ENCODE data around the gene RBPJ. TPM values are rescaled to one million over a fixed set of nuclear protein-coding genes. Genes with fewer than 3 reads are reported as not detected.

RBPJ gene
- total and polyA plus RNA-seq, 2 of the 8 experiments (the other 6 are each of a cell fraction or from before 2014, with no cell fraction given) = 65.5 to 217 TPM

DNA sequence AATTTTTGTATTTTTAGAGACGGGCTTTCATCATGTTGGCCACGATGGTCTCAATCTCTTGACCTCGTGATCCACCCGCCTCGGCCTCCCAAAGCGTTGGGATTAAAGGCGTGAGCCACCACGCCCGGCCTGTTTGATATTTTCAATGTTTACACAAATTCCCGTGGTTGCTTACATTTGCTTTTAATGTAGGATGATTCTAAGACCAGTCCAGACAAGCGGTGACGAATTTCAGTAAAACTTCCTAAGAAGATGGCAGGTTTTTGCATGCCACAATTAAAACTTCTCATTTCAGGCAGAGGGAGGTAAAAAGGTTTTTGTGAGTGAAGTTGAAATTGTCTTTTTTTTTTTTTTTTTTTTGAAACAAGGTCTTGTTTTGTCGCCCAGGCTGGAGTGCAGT is 41.4 kb upstream of the RBPJ start:
- CTCF ChIA-PET (ENCODE audit: partially characterized antibody) = no interaction called here
- no peak for TF ChIP-seq FOSL1 (IDR thresholded peaks at IDR 0.05; ENCODE audit: insufficient read depth, low read depth, low read length)
- TF ChIP-seq, protein P1, sequence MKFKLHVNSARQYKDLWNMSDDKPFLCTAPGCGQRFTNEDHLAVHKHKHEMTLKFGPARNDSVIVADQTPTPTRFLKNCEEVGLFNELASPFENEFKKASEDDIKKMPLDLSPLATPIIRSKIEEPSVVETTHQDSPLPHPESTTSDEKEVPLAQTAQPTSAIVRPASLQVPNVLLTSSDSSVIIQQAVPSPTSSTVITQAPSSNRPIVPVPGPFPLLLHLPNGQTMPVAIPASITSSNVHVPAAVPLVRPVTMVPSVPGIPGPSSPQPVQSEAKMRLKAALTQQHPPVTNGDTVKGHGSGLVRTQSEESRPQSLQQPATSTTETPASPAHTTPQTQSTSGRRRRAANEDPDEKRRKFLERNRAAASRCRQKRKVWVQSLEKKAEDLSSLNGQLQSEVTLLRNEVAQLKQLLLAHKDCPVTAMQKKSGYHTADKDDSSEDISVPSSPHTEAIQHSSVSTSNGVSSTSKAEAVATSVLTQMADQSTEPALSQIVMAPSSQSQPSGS (IDR thresholded peaks at IDR 0.05; ENCODE audit: low read length) = no peak
- TF ChIP-seq CHD2 (IDR thresholded peaks at IDR 0.05; ENCODE audit: low read length) = no peak
- TF ChIP-seq JUND (IDR thresholded peaks at IDR 0.05; ENCODE audit: low read length) = no peak
- TF ChIP-seq RXRA (IDR thresholded peaks at IDR 0.05; ENCODE audit: insufficient read depth, low read depth, low read length) = no peak
- no peak for TF ChIP-seq SP1 (IDR thresholded peaks at IDR 0.05; ENCODE audit: low read depth, low read length)
- no peak for TF ChIP-seq KDM5A (IDR thresholded peaks at IDR 0.05; ENCODE audit: low read length)
- no peak for TF ChIP-seq MAFK (IDR thresholded peaks at IDR 0.05; ENCODE audit: low read depth, low read length)
- TF ChIP-seq SIRT6 (IDR thresholded peaks at IDR 0.05; ENCODE audit: low read length) = no peak
- TF ChIP-seq RNF2 (IDR thresholded peaks at IDR 0.05; ENCODE audit: borderline replicate concordance, low read depth, low read length, missing control alignments, poor library complexity, severe bottlenecking) = no peak

More for the DNA sequence above, 41.4 kb upstream of the RBPJ start:
- Histone ChIP-seq H2BK120ac (replicated peaks; ENCODE audit: low read depth, low read length) (no peak overlapping the region), H3K56ac (replicated peaks; ENCODE audit: insufficient read length, low read depth, low read length) (no peak overlapping the region), H3K36me3 (ENCODE audit: control insufficient read depth in 2 of 4, insufficient read depth in 4 of 4, low read length in 3 of 4) (no peaks in the 10 kb centered on the region), H3K9ac (replicated peaks in 1 of 4; ENCODE audit: extremely low read depth in 1 of 4, low read depth in 3 of 4, low read length in 3 of 4) (no peak overlapping the region), H3K18ac (ENCODE audit: extremely low read depth, low read length) (no peak overlapping the region), H4K5ac (ENCODE audit: insufficient read length, low read depth, low read length) (no peak overlapping the region), H2BK15ac (ENCODE audit: low read length) (no peak overlapping the region), H3K23ac (ENCODE audit: insufficient read length) (no peak overlapping the region), H4K20me1 (replicated peaks in 1 of 2; ENCODE audit: control insufficient read depth in 1 of 2, insufficient read depth in 2 of 2, low read length in 2 of 2) (no peaks in the 10 kb centered on the region), H2BK5ac (ENCODE audit: low read depth, low read length) (no peak overlapping the region), H3K23me2 (ENCODE audit: low read depth, low read length) (no peaks in the 10 kb centered on the region), H2AFZ (ENCODE audit: low read length) (no peak overlapping the region), H2AK5ac (ENCODE audit: low read depth, low read length) (no peak overlapping the region), H3K79me1 (ENCODE audit: low read depth, low read length) (no peaks in the 10 kb centered on the region), H3K4ac (replicated peaks; ENCODE audit: insufficient read length, low read depth, low read length) (no peak overlapping the region), H3K27me3 (replicated peaks in 1 of 4; ENCODE audit: control insufficient read depth in 3 of 4, extremely low read depth in 1 of 4, insufficient read depth in 3 of 4, low read length in 3 of 4) (no peaks in the 10 kb centered on the region), H3K9me3 (ENCODE audit: insufficient read depth in 2 of 2, low read depth in 1 of 2, low read length in 1 of 2) (no peaks in the 10 kb centered on the region), H3K14ac (ENCODE audit: insufficient read length) (no peak overlapping the region), H3K79me2 (ENCODE audit: control insufficient read depth in 1 of 2, insufficient read depth in 2 of 2, low read length in 2 of 2) (no peaks in the 10 kb centered on the region), H3K27ac (ENCODE audit: low read depth, low read length) (no peak overlapping the region), H3K4me1 (replicated peaks in 1 of 4; ENCODE audit: control insufficient read depth in 3 of 4, insufficient read depth in 4 of 4, low read length in 3 of 4) (peaks cover 0 to 4% (median 0%) of the 10 kb centered on the region in 4 experiments; a peak in 2 of 7 replicates), H2BK12ac (ENCODE audit: low read depth, low read length) (no peak overlapping the region), H4K8ac (ENCODE audit: extremely low read depth, insufficient read depth, low read length) (no peak overlapping the region), H2BK20ac (ENCODE audit: low read length) (no peak overlapping the region), H3K4me2 (ENCODE audit: insufficient read depth in 1 of 2, low read depth in 2 of 2, low read length in 2 of 2) (no peak overlapping the region), H4K91ac (replicated peaks; ENCODE audit: insufficient read length, low read length) (no peak overlapping the region), H3K4me3 (ENCODE audit: extremely low read depth in 1 of 4, insufficient read depth in 2 of 4, low read depth in 3 of 4, low read length in 4 of 4) (no peak overlapping the region)
- POLR2A ChIA-PET (ENCODE audit: partially characterized antibody) = interaction anchor here (0.6 to 1.6 kb wide), 3 partner anchors 41 to 48 kb away, joined by 3 to 4 read pairs (median 3); partner anchors contain the start of gene RBPJ
- no peak for FAIRE-seq
- 95% methylated on average over 13 of the region's 13 CpGs; no CpG with 5 or more reads in 1 of the 2 experiments for WGBS, 2 experiments (ENCODE audit: extremely low coverage in 1 of 2, insufficient coverage in 1 of 2, insufficient read length in 1 of 2, insufficient replicate concordance in 2 of 2, low coverage in 1 of 2, low lambda C conversion rate in 2 of 2, missing lambda C conversion rate in 1 of 2)
- no peak for DNase-seq (ENCODE audit: low read depth in 1 of 2, low spot score in 2 of 2)

All from H1 (cell line).